Activated T-cell treated with anti-CD3 and anti-CD28 coated beads, Interleukin-2, amount 50 U/mL, for 1 hour (primary cell): ENCODE data around the gene MANF.

Experiments used
- DNase-seq: peaks from one replicate; pipeline ENCODE4 v3.0.0-alpha.2; 2020

The MANF gene

DNA sequence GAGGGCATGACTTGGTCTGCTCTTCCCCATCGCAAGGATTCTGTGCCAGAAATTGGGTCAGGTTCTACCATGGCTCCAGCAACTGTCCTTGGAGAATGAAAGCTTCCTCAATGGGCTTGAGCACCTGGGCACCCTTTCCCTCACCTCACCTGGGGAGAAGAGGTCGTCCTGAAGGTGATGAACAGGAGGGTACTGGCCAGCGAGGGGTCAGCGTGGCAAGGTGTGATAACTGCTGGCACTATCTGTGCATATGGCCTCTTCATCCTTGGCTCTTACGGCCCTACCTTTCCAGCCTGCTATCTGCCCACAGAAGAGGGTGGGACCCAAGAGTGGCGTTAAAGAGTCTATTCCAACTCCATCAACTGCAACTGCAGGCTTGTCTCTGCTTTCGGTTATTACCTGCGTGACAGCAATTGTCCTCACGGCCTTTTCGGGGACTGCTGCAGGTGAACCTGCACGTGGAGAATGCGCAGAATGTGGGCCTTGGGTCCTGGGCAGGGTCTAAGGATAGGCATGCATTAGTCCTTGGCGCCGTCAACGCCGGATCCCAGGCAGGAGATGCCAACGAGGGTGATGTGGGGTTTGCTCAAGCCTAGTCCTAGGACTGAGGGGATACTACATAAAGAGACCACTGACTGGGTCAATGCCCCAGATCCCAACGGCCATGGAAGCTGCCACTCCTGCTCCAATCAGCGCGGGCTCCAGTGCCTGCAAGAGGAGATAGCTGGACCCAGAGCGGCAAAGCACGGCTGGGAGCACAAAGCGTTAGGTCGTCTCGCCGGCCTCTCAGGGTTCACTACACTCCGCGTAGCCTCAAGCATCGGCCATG, 5.4 kb downstream of the MANF start:
- DNase-seq: no peak

DNA sequence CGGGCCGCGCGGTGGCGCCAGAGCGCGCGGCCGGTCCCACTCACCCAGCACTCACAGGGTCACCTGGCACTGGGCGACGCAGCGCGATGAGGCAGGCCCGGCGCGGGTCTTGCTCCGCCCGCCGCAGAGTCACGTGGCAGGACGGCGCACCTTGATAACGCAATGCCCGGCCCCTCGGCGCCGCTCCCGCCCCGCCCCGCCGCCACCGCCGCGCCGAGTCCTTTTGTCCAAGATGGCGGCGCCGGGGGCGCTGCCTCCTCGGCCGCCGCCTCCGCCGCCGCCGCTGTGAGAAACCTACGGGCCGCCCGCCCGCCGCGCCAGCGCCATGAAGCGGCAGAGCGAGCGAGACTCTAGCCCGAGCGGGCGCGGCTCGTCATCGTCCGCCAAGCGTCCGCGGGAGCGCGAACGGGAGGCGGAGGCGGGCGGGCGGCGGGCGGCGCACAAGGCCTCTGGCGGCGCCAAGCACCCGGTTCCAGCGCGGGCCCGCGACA, 6.0 kb downstream of the MANF start, which contains the start of gene RBM15B:
RBM15B (plus strand) TSS at position 211 of the 491 bp plus-strand sequence; CDS start at position 326, 115 bp downstream.
- peak; percentile 98 for DNase-seq

DNA sequence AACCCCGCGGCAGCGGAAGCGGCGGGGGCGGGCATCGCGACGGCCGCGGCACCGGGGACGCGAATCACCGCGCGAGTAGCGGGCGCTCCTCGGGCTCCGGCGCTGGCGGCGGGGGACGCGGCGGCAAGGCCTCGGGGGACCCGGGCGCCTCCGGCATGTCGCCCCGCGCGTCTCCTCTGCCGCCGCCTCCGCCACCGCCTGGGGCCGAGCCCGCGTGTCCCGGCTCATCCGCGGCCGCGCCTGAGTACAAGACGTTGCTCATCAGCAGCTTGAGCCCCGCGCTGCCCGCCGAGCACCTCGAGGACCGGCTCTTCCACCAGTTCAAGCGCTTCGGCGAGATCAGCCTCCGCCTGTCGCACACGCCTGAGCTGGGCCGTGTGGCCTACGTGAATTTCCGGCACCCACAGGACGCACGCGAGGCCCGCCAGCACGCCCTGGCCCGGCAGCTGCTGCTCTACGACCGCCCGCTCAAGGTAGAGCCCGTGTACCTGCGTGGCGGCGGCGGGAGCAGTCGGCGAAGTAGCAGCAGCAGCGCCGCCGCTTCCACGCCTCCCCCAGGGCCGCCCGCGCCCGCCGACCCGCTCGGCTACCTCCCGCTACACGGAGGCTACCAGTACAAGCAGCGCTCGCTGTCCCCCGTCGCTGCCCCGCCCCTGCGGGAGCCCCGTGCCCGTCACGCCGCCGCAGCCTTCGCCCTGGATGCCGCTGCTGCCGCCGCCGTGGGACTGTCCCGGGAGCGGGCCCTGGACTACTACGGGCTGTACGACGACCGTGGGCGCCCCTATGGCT, 6.7 kb downstream of the MANF start:
- DNase-seq: peak; percentile 73

DNA sequence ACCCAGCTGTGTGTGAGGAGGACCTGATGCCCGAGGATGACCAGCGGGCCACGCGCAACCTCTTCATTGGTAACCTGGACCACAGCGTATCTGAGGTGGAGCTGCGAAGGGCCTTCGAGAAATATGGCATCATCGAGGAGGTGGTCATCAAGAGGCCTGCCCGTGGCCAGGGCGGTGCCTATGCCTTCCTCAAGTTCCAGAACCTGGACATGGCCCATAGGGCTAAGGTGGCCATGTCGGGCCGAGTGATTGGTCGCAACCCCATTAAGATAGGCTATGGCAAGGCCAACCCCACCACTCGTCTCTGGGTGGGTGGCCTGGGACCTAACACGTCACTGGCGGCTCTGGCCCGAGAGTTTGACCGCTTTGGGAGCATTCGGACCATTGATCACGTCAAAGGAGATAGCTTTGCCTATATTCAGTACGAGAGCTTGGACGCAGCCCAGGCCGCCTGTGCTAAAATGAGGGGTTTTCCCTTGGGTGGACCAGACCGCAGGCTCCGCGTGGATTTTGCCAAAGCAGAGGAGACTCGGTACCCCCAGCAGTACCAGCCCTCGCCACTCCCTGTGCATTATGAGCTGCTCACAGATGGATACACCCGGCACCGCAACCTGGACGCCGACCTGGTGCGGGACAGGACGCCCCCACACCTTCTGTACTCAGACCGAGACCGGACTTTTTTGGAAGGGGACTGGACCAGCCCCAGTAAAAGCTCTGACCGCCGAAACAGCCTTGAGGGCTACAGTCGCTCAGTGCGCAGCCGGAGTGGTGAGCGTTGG, 7.5 kb downstream of the MANF start:
- DNase-seq: no peak

DNA sequence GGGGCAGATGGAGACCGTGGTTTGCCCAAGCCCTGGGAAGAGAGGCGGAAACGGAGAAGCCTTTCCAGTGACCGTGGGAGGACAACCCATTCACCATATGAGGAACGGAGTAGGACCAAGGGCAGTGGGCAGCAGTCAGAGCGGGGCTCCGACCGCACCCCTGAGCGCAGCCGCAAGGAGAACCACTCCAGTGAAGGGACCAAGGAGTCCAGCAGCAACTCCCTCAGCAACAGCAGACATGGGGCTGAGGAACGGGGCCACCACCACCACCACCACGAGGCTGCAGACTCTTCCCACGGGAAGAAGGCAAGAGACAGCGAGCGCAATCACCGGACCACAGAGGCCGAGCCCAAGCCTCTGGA, 8.0 kb downstream of the MANF start:
- DNase-seq: no peak

DNA sequence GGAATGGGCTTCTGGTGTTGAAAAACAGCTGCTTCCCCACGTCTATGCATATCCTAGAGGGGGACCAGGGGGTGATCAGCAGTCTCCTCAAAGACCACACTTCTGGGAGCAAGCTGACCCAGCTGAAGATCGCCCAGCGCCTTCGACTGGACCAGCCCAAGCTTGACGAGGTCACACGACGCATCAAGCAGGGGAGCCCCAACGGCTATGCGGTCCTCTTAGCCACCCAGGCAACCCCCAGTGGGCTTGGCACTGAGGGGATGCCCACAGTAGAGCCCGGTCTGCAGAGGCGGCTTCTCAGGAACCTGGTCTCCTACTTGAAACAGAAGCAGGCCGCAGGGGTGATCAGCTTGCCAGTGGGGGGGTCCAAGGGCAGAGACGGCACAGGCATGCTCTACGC, 8.5 kb downstream of the MANF start:
- no peak for DNase-seq

- no peak for DNase-seq
These were observed 9.4 kb downstream of the MANF start for GRCh38 chr3:51394541-51394940.

GRCh38 chr3:51395493-51396213, 10.6 kb downstream of the MANF start:
- no peak for DNase-seq

- no peak for DNase-seq
These were observed 11.3 kb downstream of the MANF start for GRCh38 chr3:51396401-51396800.

DNA sequence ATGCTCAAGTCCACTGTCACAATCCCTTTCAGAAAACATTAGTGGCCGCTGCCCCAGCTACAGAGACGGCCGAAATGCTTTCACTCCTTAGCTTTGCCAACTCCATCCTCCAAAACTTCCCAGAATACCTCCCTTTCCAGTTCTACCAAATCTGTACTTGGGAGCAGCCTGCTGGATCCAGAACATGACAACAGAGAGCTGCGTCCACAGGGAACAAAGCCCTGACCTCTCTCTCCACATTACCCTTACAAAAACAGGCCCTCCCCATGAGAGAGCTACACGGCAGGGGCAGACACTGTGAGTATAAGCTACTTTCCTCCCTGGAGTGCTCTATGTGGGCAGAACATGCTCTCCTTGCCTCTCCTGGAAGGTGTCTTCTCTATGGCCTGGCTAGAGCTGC, 12.3 kb downstream of the MANF start:
- DNase-seq: no peak

DNA sequence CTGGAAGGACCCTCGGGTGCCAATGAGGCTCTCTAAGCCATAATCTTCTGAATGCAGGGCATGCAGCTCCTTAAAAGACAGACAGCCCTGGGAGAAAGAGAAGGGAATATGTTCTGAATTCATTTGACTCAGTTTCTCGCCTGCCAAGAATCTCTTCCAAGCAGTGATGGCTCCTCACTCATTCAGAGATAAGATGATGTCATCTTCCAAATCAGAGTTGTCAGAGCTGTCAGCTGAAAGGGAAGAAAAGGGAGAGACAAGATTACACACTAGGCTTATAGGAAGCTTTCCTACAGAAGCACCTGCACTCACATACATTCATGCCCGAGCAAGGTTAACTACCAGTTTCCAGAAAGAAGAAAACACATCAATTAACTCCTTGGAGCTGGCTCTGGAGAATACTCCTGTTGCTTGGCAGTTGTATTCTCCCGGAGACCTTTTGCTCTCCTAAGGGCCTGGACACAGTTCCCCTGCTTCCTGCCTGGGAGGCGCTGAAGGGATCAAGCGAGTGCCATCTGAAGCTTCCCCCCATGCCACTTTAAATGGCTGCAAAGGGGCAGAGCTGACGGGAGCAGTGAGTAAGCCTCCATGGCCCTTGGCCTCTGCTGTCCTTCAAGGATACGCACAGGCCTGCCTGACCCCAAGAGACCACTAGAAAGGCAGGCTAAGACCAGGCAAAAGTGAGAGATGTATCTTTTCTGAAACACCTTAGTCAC, 13.7 kb downstream of the MANF start:
- DNase-seq: no peak

DNA sequence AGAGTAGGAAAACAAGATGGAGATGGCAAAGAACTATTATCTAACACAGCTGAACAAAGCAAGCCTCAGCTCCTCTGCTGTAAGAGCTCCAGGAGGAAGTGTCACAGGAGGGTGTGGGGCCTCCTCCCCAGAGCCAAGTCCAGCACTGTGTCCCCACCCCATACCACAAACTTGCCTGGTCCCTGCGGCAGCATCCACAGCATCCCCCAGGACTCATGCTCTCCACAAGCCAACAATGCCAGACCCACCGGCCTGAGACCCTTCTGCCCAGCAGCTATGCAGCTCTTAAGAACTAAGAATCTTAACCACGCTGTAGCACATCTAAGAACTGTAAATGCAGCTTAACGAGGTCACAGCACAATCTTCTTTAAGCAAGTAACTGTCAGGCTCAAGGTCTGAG, 15.1 kb downstream of the MANF start:
- DNase-seq: no peak

DNA sequence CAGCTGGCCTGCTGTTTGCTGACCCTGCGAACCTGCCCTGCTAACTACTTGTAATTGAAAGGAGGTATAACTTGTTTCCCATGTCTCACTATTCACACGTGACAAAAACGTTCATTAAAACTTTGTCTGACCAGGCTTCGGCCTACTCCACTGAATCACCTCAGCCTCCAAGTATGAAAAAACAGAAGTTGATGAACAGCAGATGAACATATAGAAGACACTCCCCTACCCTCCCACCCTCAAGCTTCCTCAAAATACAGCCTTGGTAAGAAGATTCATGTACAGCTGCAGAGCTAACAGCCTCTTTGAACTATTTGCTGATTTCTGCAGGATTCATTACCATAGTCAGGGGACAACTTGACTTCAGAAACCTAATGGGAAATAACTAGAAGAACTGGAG, 16.6 kb downstream of the MANF start:
- no peak for DNase-seq

GRCh38 chr3:51403675-51404074, 18.6 kb downstream of the MANF start:
- no peak for DNase-seq

- no peak for DNase-seq
These were observed 22.9 kb downstream of the MANF start for GRCh38 chr3:51408021-51408420.

DNA sequence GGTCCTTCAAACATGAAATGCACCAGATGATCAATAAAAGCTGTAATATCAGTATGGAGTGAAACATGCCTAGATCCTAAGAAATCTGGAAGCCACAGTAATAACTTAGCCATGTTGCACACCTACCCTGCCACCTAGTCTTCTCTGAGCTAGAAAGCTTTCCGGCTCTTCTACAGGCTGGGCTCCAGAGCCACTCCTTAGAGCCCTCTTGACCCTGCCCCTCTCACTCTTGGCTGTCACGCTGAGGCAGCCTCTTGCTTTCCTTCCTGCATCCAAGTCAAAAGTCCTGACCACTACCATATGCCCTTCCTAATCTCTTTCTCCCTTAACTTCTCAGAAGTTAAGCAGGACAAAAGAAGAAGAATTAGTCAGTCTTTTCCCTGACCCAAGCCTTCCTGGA, 23.7 kb downstream of the MANF start:
- DNase-seq: no peak

DNA sequence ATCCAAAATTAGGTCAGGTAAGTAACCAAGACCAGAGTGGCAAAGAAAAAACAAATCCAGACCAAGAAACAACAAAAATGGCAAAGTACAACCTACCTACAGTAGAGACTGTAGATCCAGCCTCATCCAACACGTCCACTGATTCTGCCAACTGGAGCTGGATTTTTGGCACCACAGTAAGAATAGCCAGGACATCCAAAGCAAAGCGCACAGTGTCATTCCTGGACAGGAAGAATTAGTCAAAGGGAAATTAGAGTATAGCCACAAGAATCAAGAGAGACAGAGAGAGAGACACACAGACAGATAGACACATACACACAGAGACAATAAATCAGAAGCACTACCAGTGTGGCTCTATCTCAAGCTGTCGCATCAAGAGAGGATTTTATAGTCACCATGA, 37.1 kb downstream of the MANF start:
- no peak for DNase-seq

DNA sequence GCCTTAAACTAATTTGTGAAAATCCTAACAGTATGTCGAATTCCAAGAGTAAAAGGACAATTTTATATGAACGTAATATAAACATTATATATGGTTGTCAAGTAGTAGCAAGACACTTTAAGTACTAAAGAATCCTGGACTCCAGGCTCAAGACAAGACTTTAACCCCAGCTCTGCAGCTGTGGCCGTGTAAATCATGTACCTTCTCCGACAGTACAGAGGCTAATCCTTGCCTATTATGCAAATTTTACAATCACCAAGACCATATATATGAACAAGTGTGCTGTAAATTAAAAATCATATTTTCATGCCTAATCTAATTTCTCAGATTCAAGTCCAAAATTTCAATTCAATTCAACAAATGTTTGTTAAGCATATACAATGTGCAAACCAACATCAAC, 41.8 kb downstream of the MANF start:
- no peak for DNase-seq

DNA sequence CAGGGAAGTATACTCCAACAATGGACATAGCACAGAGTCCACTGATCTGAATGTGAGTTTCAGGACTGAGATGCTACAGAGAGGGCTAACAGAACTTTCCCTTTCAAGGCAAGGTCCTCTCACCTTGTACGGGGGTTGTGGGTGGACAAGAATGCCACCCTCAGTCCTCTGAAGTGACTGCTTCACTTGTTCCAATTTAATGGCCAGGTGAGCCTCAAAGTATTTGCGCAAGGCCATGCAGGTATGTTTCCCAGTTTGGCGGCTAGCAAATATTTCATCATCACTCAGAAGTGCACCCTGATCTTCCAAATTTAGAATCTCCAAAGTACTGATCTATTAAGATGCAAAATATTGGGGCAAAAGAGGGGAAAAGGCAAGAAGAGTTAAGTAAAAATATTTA, 44.0 kb downstream of the MANF start:
- DNase-seq: no peak

DNA sequence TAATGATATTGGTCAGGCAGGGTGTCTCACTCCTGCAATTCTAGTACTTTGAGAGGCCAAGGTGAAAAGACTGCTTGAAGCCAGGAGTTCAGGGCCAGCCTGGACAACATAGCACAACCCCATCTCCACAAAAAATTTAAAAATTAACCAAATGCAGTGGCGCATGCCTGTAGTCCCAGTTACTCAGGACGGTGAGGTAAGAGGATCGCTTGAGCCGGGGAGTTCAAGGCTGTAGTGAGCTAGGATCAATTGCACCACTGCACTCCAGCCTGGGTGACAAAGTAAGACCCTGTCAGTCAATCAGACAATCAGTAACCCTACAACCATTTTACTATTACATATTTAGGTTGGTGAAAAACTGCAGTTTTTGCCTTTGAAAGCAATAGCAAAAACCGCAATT, 49.0 kb downstream of the MANF start:
- no peak for DNase-seq

GRCh38 chr3:51434746-51435327, 49.7 kb downstream of the MANF start:
- DNase-seq: no peak
